ENCODE measurements around the gene CDK14.
A peak's percentile ranks its signal among the peaks of the same experiment; 100 is the strongest.

Gene CDK14

DNA sequence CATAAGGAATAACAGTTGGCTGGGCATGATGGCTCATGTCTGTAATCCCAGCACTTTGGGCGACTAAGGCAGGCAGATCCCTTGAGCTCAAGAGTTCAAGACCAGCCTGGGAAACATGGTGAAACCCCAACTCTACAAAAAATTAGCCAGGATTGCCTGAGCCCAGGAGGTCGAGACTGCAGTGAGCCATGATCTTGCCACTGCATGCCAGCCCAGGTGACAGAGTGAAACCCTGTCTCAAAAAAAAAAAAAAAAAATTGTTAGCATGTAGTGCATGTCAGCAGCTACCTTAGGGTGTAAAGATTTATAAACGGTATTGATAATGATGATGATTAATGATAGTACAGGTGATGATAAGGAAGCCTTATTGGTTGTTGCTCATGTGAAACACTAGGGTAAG is 336.9 kb downstream of the CDK14 start:
- Histone ChIP-seq H3K4me3 (replicated peaks; ENCODE audit: low read depth, low read length) (no peak overlapping the region), H3K27me3 (replicated peaks; ENCODE audit: control insufficient read depth, insufficient read depth, low read length) (no peaks in the 10 kb centered on the region), H3K36me3 (ENCODE audit: control insufficient read depth, insufficient read depth, low read length) (no peaks in the 10 kb centered on the region)
- TF ChIP-seq CTCF (IDR thresholded peaks at IDR 0.05; ENCODE audit: insufficient read depth, low read length, poor library complexity, severe bottlenecking): no peak
- no peak for DNase-seq (ENCODE audit: extremely low read depth, insufficient read length)

DNA sequence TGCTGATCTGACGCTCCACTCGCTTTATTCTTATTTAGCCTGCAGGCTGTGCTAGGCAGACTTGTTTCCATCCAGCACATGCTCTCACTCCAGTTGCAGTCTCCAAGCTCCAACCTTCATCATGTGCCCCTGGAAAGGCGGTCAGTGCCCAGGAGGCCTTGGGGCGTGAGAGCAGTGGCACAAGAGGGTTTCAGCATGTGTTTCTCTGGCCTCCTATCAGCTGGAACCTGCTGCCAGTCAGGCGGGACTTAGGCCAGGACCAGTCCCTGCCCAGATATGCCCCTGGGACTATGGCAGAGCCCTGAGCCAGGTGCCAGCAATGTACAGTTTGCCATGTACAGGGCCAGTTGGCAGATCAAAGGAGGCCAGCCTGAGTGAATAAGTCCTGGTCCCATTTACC is 337.9 kb downstream of the CDK14 start:
- DNase-seq (ENCODE audit: extremely low read depth, insufficient read length): no peak
- H3K4me3 ChIP-seq (replicated peaks; ENCODE audit: low read depth, low read length): no peak overlapping the region
- no peaks in the 10 kb centered on the region for H3K36me3 ChIP-seq (ENCODE audit: control insufficient read depth, insufficient read depth, low read length)
- no peak for TF ChIP-seq CTCF (IDR thresholded peaks at IDR 0.05; ENCODE audit: insufficient read depth, low read length, poor library complexity, severe bottlenecking)
- H3K27me3 ChIP-seq (replicated peaks; ENCODE audit: control insufficient read depth, insufficient read depth, low read length): no peaks in the 10 kb centered on the region

DNA sequence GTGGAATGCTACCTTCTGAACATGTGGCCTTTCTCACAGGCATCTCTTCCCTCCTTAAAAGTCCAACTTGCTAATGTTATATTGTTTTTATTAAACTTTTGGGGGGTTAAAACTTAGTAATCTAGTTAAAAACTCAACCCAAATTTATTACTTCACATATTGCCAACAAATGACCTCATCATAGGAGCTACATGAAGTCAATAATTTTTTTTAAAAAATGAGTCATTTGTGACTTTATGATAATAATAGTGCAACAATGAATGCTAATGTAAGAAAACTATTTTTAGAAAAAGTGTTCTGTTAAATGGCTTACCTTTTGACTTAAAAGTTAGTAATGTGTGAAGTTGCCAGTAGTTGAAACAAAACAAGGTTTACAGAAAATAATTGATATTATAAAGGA is 342.2 kb downstream of the CDK14 start:
- H3K36me3 ChIP-seq (ENCODE audit: control insufficient read depth, insufficient read depth, low read length): no peaks in the 10 kb centered on the region
- DNase-seq (ENCODE audit: extremely low read depth, insufficient read length): peak; percentile 28
- TF ChIP-seq CTCF (IDR thresholded peaks at IDR 0.05; ENCODE audit: insufficient read depth, low read length, poor library complexity, severe bottlenecking): no peak
- H3K4me3 ChIP-seq (replicated peaks; ENCODE audit: low read depth, low read length): no peak overlapping the region
- H3K27me3 ChIP-seq (replicated peaks; ENCODE audit: control insufficient read depth, insufficient read depth, low read length): no peaks in the 10 kb centered on the region

GRCh38 chr7:90939666-90940065 is 343.5 kb downstream of the CDK14 start:
- no peaks in the 10 kb centered on the region for H3K27me3 ChIP-seq (replicated peaks; ENCODE audit: control insufficient read depth, insufficient read depth, low read length)
- H3K36me3 ChIP-seq (ENCODE audit: control insufficient read depth, insufficient read depth, low read length): no peaks in the 10 kb centered on the region
- no peak for TF ChIP-seq CTCF (IDR thresholded peaks at IDR 0.05; ENCODE audit: insufficient read depth, low read length, poor library complexity, severe bottlenecking)
- DNase-seq (ENCODE audit: extremely low read depth, insufficient read length): no peak
- no peak overlapping the region for H3K4me3 ChIP-seq (replicated peaks; ENCODE audit: low read depth, low read length)

DNA sequence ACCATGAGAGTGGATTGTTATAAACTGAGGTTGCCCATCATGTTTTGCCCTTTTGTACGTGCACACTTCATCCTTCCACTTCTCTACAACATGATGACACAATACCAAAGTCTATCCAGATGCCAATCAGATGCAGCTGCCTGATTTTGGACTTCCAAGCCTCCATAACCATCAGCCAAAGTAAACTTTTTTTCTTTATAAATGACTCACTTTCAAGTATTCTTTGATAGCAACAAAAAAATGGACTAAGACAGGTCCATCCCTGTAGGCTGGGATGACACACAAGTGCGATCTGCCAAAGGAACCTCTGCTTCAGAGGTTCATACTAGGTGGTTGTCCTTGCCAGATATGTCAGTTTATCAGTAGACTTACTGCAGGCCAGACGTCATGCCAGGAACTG is 347.9 kb downstream of the CDK14 start:
- Histone ChIP-seq H3K36me3 (ENCODE audit: control insufficient read depth, insufficient read depth, low read length) (no peaks in the 10 kb centered on the region), H3K27me3 (replicated peaks; ENCODE audit: control insufficient read depth, insufficient read depth, low read length) (no peaks in the 10 kb centered on the region), H3K4me3 (replicated peaks; ENCODE audit: low read depth, low read length) (no peak overlapping the region)
- TF ChIP-seq CTCF (IDR thresholded peaks at IDR 0.05; ENCODE audit: insufficient read depth, low read length, poor library complexity, severe bottlenecking): no peak
- DNase-seq (ENCODE audit: extremely low read depth, insufficient read length): no peak

DNA sequence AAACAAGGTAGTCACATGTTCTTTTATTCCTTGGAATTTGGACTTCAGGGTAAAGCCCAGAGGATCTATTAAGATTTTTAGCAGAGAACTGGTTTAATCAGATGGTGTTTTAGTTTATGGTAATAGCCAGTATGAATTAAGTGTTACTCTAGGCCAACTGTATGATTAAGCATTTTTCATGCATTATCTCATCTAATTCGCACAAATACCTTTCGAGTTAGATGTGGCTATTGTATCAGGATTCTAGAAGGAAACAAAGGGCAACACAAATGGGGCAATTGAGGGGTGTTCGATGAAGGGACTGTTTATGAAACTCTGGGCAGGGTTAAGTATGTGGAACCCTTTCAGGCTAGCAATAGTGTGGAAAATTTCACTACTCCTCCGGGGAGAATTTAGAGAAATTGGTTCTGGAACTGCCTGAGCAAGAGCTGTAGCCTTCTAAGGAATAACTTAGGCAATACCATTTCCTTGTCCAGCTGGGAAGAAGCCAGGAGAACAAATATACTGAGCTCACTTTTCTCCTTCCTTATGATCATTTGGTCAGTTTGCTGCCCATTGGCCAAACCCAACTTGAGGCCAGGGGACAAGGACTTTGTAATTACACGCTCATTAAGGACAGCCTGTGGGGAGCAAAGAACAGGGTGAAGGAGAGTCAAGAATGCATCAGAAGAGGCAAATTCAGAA is 349.1 kb downstream of the CDK14 start:
- Histone ChIP-seq H3K4me3 (replicated peaks; ENCODE audit: low read depth, low read length) (no peak overlapping the region), H3K27me3 (replicated peaks; ENCODE audit: control insufficient read depth, insufficient read depth, low read length) (no peaks in the 10 kb centered on the region), H3K36me3 (ENCODE audit: control insufficient read depth, insufficient read depth, low read length) (no peaks in the 10 kb centered on the region)
- no peak for TF ChIP-seq CTCF (IDR thresholded peaks at IDR 0.05; ENCODE audit: insufficient read depth, low read length, poor library complexity, severe bottlenecking)
- no peak for DNase-seq (ENCODE audit: extremely low read depth, insufficient read length)
